CD14-positive monocyte (primary cell): ENCODE data around the gene SEZ6L. TPM values are rescaled to one million over a fixed set of nuclear protein-coding genes. Genes with fewer than 3 reads are reported as not detected.

Experiments
- DNase-seq, 3 donors: peaks; one replicate each; pipeline ENCODE4 v3.0.0-alpha.2; 2011 to 2022
- H2AFZ ChIP-seq: 2 replicates; pipeline ENCODE4 v1.6.0; 2012; ENCODE audit warnings: mild to moderate bottlenecking, low read depth, low read length, inconsistent platforms; ENCODE audit not compliant: insufficient read depth, poor library complexity, severe bottlenecking
- H3K27ac ChIP-seq, 2 donors: 1 replicate in 1 of 2; 2 replicates in 1 of 2; pipeline ENCODE4 v1.5.1; 2012 to 2013; ENCODE audit warnings: low read length in 2 of 2, control low read depth in 1 of 2, inconsistent platforms in 1 of 2, low read depth in 1 of 2, mild to moderate bottlenecking in 1 of 2
- H3K27me3 ChIP-seq, 2 donors: one replicate each; pipeline versions ENCODE4 v1.6.0 to v1.6.1; 2011 to 2013; ENCODE audit warnings: low read length in 2 of 2; ENCODE audit not compliant: control insufficient read depth in 2 of 2, insufficient read depth in 2 of 2
- H3K36me3 ChIP-seq, 2 donors: replicated peaks in 1 of 2; 1 replicate in 1 of 2; 2 replicates in 1 of 2; pipeline versions ENCODE4 v1.5.1 to v1.6.1; 2012 to 2013; ENCODE audit warnings: low read length in 2 of 2, control low read depth in 1 of 2, inconsistent platforms in 1 of 2, mild to moderate bottlenecking in 1 of 2; ENCODE audit not compliant: insufficient read depth in 2 of 2, control insufficient read depth in 1 of 2
- H3K4me1 ChIP-seq, 2 donors: 1 replicate in 1 of 2; 2 replicates in 1 of 2; pipeline versions ENCODE4 v1.5.1 to v1.6.1; 2012 to 2013; ENCODE audit warnings: low read length in 2 of 2, control low read depth in 1 of 2, inconsistent platforms in 1 of 2, mild to moderate bottlenecking in 1 of 2, moderate library complexity in 1 of 2; ENCODE audit not compliant: insufficient read depth in 2 of 2, control insufficient read depth in 1 of 2
- H3K4me2 ChIP-seq: replicated peaks from 2 replicates; pipeline ENCODE3; 2012; ENCODE audit warnings: low read length, moderate library complexity, mild to moderate bottlenecking; ENCODE audit not compliant: poor library complexity, severe bottlenecking; ENCODE audit errors: extremely low read depth
- H3K4me3 ChIP-seq, 3 experiments: fragments of 200-600 bp in 1 of 3; sonication (generic) in 1 of 3; replicated peaks in 1 of 3; 1 replicate in 2 of 3; 2 replicates in 1 of 3; pipeline ENCODE4 v1.5.1; 2011 to 2013; ENCODE audit warnings: low read length in 3 of 3, mild to moderate bottlenecking in 3 of 3, control low read depth in 2 of 3, low read depth in 2 of 3, inconsistent platforms in 1 of 3, moderate library complexity in 1 of 3
- H3K79me2 ChIP-seq: 2 replicates; pipeline ENCODE4 v1.6.0; 2012; ENCODE audit warnings: mild to moderate bottlenecking, control low read depth, inconsistent platforms, low read length, moderate library complexity; ENCODE audit not compliant: insufficient read depth
- H3K9ac ChIP-seq: 2 replicates; pipeline ENCODE4 v1.6.0; 2017; ENCODE audit warnings: low read length, mild to moderate bottlenecking; ENCODE audit not compliant: insufficient read depth, poor library complexity, severe bottlenecking
- H3K9me3 ChIP-seq, 2 donors: replicated peaks in 1 of 2; 1 replicate in 1 of 2; 2 replicates in 1 of 2; pipeline versions ENCODE4 v1.5.1 to v1.6.1; 2012 to 2013; ENCODE audit warnings: low read length in 2 of 2, control low read depth in 1 of 2; ENCODE audit not compliant: control insufficient read depth in 1 of 2, insufficient read depth in 1 of 2
- H4K20me1 ChIP-seq: 2 replicates; pipeline ENCODE4 v1.6.0; 2012; ENCODE audit warnings: mild to moderate bottlenecking, low read length, control low read depth, moderate library complexity; ENCODE audit not compliant: insufficient read depth
- H3K27ac Mint-ChIP-seq, 7 donors: one replicate each; pipeline ENCODE4 v1.8.0; 2020; ENCODE audit warnings: mild to moderate bottlenecking in 7 of 7, mixed read lengths in 7 of 7, moderate library complexity in 6 of 7, inconsistent platforms in 2 of 7
- H3K27me3 Mint-ChIP-seq, 3 donors: one replicate each; pipeline ENCODE4 v1.8.0; 2021 to 2022; ENCODE audit warnings: low read depth in 3 of 3, mild to moderate bottlenecking in 3 of 3, mixed read lengths in 3 of 3, moderate library complexity in 3 of 3, inconsistent platforms in 1 of 3
- H3K36me3 Mint-ChIP-seq, 2 donors: one replicate each; pipeline ENCODE4 v1.8.0; 2020; ENCODE audit warnings: mixed read lengths in 2 of 2, inconsistent platforms in 1 of 2, mild to moderate bottlenecking in 1 of 2
- H3K4me1 Mint-ChIP-seq: one replicate; pipeline ENCODE4 v1.8.0; 2020; ENCODE audit warnings: mild to moderate bottlenecking, mixed read lengths
- H3K4me3 Mint-ChIP-seq, 2 donors: one replicate each; pipeline ENCODE4 v1.8.0; 2020; ENCODE audit warnings: mild to moderate bottlenecking in 2 of 2, mixed read lengths in 2 of 2, moderate library complexity in 1 of 2
- H3K9me3 Mint-ChIP-seq, 7 donors: one replicate each; pipeline ENCODE4 v1.8.0; 2020 to 2022; ENCODE audit warnings: mixed read lengths in 7 of 7, mild to moderate bottlenecking in 6 of 7, moderate library complexity in 6 of 7, inconsistent platforms in 2 of 7
- CTCF ChIP-seq: fragments of 200-600 bp; IDR thresholded peaks from one replicate; pipeline ENCODE4 v1.8.0; 2022; ENCODE audit warnings: antibody characterized with exemption, mild to moderate bottlenecking
- whole genome bisulfite sequencing: methylation state at CpG from one replicate; pipeline ENCODE4 v1.1.5; 2013; ENCODE audit warnings: missing lambda C conversion rate; ENCODE audit not compliant: insufficient coverage; 5-methylcytosine and 5-hydroxymethylcytosine counted together
- intact Hi-C, 2 donors: fragments of 100-400 bp; cut with micrococcal nuclease; formaldehyde crosslinking; loops; one replicate each; pipeline versions ENCODE4 v1.15.0 to v1.15.1; 2023
- polyA plus RNA-seq, 3 donors: library from polyadenylated mRNA; depleted of rRNA in 1 of 3; unstranded in 2 of 3; stranded (reverse) in 1 of 3; fragments of 300-500 nt in 2 of 3; fragments of >200 nt in 1 of 3; fragmentation: Illumina TruSeq in 2 of 3; gene quantifications; 1 replicate in 2 of 3; 2 replicates in 1 of 3; pipeline ENCODE4 v1.2.3, GENCODE V29; 2012 to 2021

SEZ6L gene
- polyA plus RNA-seq, 3 donors: 0.43 to 2.8 (median 0.71) TPM

GRCh38 chr22:26194313-26194712 is 25.1 kb downstream of the SEZ6L start:
- no peaks in the 10 kb centered on the region for H3K36me3 Mint-ChIP-seq
- no peaks in the 10 kb centered on the region for H3K27me3 ChIP-seq
- H2AFZ ChIP-seq: no peak overlapping the region
- no peak overlapping the region for H3K4me3 Mint-ChIP-seq
- H3K4me3 ChIP-seq: no peak overlapping the region
- H4K20me1 ChIP-seq: no peaks in the 10 kb centered on the region
- no peak overlapping the region for H3K9ac ChIP-seq
- no peaks in the 10 kb centered on the region for H3K9me3 ChIP-seq
- peaks cover 0 to 4% (median 2%) of the 10 kb centered on the region in 3 donors for H3K27me3 Mint-ChIP-seq
- no peak for DNase-seq
- WGBS: 78% methylated on average over 2 of the region's 3 CpGs
- H3K27ac ChIP-seq: no peak overlapping the region
- intact Hi-C loops: no loop called here
- H3K4me2 ChIP-seq: no peak overlapping the region
- peaks cover 0 to 6% (median 0%) of the 10 kb centered on the region in 7 donors for H3K9me3 Mint-ChIP-seq
- no peak for TF ChIP-seq CTCF
- H3K79me2 ChIP-seq: no peaks in the 10 kb centered on the region
- H3K36me3 ChIP-seq: no peaks in the 10 kb centered on the region
- no peak overlapping the region for H3K27ac Mint-ChIP-seq
- H3K4me1 ChIP-seq: no peaks in the 10 kb centered on the region
- H3K4me1 Mint-ChIP-seq: no peaks in the 10 kb centered on the region

GRCh38 chr22:26194877-26195276 is 25.6 kb downstream of the SEZ6L start:
- no peak for TF ChIP-seq CTCF
- H3K9me3 Mint-ChIP-seq: peaks cover 0 to 2% (median 0%) of the 10 kb centered on the region in 7 donors
- no peaks in the 10 kb centered on the region for H3K27me3 ChIP-seq
- H3K4me2 ChIP-seq: no peak overlapping the region
- WGBS: no CpG with 5 or more reads among the region's 2 CpGs
- H3K27ac ChIP-seq: no peak overlapping the region
- no peaks in the 10 kb centered on the region for H3K4me1 Mint-ChIP-seq
- intact Hi-C loops: no loop called here
- H3K27me3 Mint-ChIP-seq: peaks cover 0 to 2% (median 2%) of the 10 kb centered on the region in 3 donors
- no peaks in the 10 kb centered on the region for H3K36me3 ChIP-seq
- no peak overlapping the region for H3K4me3 Mint-ChIP-seq
- no peaks in the 10 kb centered on the region for H3K79me2 ChIP-seq
- H3K9ac ChIP-seq: no peak overlapping the region
- no peak overlapping the region for H2AFZ ChIP-seq
- no peaks in the 10 kb centered on the region for H3K9me3 ChIP-seq
- H3K4me3 ChIP-seq: no peak overlapping the region
- no peaks in the 10 kb centered on the region for H3K4me1 ChIP-seq
- no peaks in the 10 kb centered on the region for H3K36me3 Mint-ChIP-seq
- H3K27ac Mint-ChIP-seq: no peak overlapping the region
- DNase-seq: no peak
- no peaks in the 10 kb centered on the region for H4K20me1 ChIP-seq
